ENCODE results near the gene TMEM219.
"Not testable (repeated sequence)": the region's sequence is repeated elsewhere in the genome, so short reads cannot be mapped to it uniquely, and the experiment has no call there.

TMEM219 gene

GRCh38 chr16:29961479-29962343 lies at the start of gene TMEM219:
TMEM219 (plus strand) TSS chr16:29962079; CDS start chr16:29963144, 1,065 bp downstream.
- peak; percentile 93 to 94 for DNase-seq

- DNase-seq = no peak
These were observed 49.8 kb upstream of the TMEM219 start for GRCh38 chr16:29912087-29912486.

GRCh38 chr16:29913514-29913913 lies 48.4 kb upstream of the TMEM219 start:
- DNase-seq = no peak

- no peak for DNase-seq
These were observed 46.2 kb upstream of the TMEM219 start for GRCh38 chr16:29915590-29916247.

- no peak for DNase-seq
These were observed 44.9 kb upstream of the TMEM219 start for GRCh38 chr16:29916979-29917378.

- no peak for DNase-seq
These were observed 41.4 kb upstream of the TMEM219 start for GRCh38 chr16:29920288-29921033.

GRCh38 chr16:29921034-29921385 lies 40.9 kb upstream of the TMEM219 start:
- no peak for DNase-seq

GRCh38 chr16:29922326-29922725 lies 39.6 kb upstream of the TMEM219 start:
- DNase-seq = no peak

- no peak for DNase-seq
These were observed 38.8 kb upstream of the TMEM219 start for GRCh38 chr16:29922986-29923501.

- no peak for DNase-seq
These were observed 36.6 kb upstream of the TMEM219 start for GRCh38 chr16:29925105-29925756.

GRCh38 chr16:29925781-29926710 lies 35.8 kb upstream of the TMEM219 start, which contains the start of gene KCTD13:
KCTD13 (minus strand) TSS chr16:29926226; CDS start chr16:29926033, 193 bp downstream.
- DNase-seq = peak; percentile 86 to 89

- no peak for DNase-seq
These were observed 35.2 kb upstream of the TMEM219 start for GRCh38 chr16:29926711-29927052.

GRCh38 chr16:29927070-29927905 lies 34.6 kb upstream of the TMEM219 start:
- DNase-seq = no peak

GRCh38 chr16:29931750-29932149 lies 30.1 kb upstream of the TMEM219 start:
- DNase-seq = not testable (repeated sequence)

GRCh38 chr16:29940656-29941055 lies 21.2 kb upstream of the TMEM219 start:
- DNase-seq = no peak

- no peak for DNase-seq
These were observed 17.8 kb upstream of the TMEM219 start for GRCh38 chr16:29943846-29944799.

GRCh38 chr16:29947897-29948296 lies 14.0 kb upstream of the TMEM219 start:
- DNase-seq = no peak

- no peak for DNase-seq
These were observed 10.9 kb upstream of the TMEM219 start for GRCh38 chr16:29950806-29951461.

Data from stimulated activated CD4-positive, alpha-beta T cell treated with anti-CD3 and anti-CD28 coated beads, Interleukin-2, amount 100 ng/mL, for 24 hours (primary cell).